Fibroblast of pulmonary artery (primary cell): Measurements from ENCODE around the gene LHX4.

ENCODE experiments used
- DNase-seq: peaks from one replicate; pipeline ENCODE4 v3.0.0-alpha.2; 2010; ENCODE audit warnings: low read depth
- H3K4me3 ChIP-seq: replicated peaks from 2 replicates; pipeline ENCODE4 v1.5.1; 2011; ENCODE audit warnings: low read depth, mild to moderate bottlenecking, control low read depth, low read length, moderate library complexity
- CTCF ChIP-seq: IDR thresholded peaks from 2 replicates; pipeline ENCODE4 v1.5.1; 2011; ENCODE audit warnings: mild to moderate bottlenecking, control low read depth, low read length, inconsistent platforms; ENCODE audit errors: missing control alignments

Gene LHX4

GRCh38 chr1:180272395-180272794, 42.3 kb downstream of the LHX4 start:
- no peak for TF ChIP-seq CTCF
- DNase-seq: no peak
- H3K4me3 ChIP-seq: no peak overlapping the region

DNA sequence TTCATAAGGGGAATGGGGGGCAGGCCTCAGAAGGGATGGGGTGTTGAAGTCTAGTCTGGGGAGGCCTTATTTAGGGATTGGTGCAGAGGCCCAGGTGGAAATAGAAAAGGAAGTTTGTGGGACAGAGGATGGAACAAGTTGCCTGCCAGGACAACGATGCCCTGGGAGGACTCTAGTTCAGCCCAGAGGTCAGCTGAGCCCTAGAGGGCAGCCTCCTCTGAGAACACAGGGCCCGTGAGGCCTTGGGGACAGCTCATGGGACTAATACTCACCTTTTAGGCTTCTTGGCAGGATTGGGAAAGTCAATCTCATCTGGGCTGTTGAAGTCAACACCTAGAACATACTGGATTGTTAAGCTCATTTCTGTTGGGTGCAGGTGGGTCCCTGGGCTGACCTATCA, 43.0 kb downstream of the LHX4 start:
- no peak for DNase-seq
- TF ChIP-seq CTCF: no peak
- H3K4me3 ChIP-seq: no peak overlapping the region

DNA sequence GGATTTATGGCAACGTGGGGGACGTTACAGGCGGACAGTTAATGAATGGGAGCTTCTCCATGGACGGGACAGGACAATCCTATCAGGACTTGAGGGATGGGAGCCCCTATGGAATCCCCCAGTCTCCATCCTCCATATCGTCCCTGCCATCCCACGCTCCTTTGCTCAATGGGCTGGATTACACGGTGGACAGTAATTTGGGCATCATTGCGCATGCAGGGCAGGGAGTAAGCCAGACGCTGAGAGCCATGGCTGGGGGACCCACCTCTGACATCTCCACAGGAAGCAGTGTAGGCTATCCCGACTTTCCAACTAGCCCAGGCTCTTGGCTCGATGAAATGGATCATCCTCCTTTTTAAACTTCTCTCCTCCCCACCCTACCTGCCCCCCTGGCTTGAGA, 44.2 kb downstream of the LHX4 start:
- DNase-seq: no peak
- H3K4me3 ChIP-seq: no peak overlapping the region
- TF ChIP-seq CTCF: no peak

- TF ChIP-seq CTCF: no peak
- H3K4me3 ChIP-seq: no peak overlapping the region
- DNase-seq: no peak
Observed at GRCh38 chr1:180275726-180276125, 45.7 kb downstream of the LHX4 start.

DNA sequence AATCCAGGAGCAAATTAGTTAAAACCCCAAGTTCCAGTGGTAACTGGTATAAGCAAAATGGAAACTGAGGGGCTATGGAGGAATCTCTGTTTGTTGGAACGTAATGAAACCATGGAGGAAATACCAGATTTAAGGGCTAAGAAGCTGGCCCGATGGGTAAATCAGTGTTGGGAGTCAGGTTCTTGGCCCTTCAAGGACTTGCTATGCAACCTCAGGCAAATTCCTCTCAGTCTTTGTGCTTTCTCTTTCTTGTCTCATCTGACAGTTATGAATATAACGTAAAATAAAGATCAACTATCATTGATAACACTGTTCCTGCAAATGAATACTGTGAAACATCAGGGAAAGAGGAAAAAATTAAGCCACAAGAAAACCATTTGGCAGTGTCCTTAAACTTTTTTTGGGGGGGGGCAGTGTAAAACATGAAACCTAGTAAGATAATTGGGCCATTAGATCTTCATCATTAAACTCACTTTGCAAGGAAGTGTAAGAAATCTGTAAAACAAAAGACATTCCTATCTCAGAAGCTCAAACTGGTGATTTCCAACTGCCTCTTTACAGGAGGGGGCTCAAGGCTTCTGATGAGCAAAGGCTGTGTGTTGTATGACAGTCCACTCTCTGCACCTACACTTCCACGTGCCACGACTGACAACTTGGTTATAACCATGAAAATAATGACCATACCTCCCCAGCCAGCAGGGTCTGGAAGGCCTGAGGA, 47.6 kb downstream of the LHX4 start:
- no peak for DNase-seq
- no peak overlapping the region for H3K4me3 ChIP-seq
- TF ChIP-seq CTCF: no peak

DNA sequence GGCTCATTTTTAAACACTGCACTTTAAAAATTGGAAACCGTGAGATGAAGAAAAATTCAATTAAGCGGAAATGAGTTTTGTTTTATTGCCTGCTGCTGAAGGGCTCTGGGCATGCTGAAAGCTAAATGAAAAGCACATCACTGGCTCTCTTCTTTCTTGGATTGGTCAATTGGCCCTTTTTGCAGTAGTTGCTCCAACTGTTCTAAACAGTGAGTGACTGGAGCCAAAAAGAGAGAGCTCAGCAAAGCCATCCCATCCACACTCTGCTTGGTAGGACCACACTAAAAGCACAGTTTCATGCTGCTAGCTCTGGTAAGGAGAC, 48.1 kb downstream of the LHX4 start:
- DNase-seq: no peak
- H3K4me3 ChIP-seq: no peak overlapping the region
- TF ChIP-seq CTCF: no peak
